ENCODE data around the gene SLC25A23.
"Not testable (repeated sequence)": the region's sequence is repeated elsewhere in the genome, so short reads cannot be mapped to it uniquely, and the experiment has no call there.

The SLC25A23 gene

DNA sequence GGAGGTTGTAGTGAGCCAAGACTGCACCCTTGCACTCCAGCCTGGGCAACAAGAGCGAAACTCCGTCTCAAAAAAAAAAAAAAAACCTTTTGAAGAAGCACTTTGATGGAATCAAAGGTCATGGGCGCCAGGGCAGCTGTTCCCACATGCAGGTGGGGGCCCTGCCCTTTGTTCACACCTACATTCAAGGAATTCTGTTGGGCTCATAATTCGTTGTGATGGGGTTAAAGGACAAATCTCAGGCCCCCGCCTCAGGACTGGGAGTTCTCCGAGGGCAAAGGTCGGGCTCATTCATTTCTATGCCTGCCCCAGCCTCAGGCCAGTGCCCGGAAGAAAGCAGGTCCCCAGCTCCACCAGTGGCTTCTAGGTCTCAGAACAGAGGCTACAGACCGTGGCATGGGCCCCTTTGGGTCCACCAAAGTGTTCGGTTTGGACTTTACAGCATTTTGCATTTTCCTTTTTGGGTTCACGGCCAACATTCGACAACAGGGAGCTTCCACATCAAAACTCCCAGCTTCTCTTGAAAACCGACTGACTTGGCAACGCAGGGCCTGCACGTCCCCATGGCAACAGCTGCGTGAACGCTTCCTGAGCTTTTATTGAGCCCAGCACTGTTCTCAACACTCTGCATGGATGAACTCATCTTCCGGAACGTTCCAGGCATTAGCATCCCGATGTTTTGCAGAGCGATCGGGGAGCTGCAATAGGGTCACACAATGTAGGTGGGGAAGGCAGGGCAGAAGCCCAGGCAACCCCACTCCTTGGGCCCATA is 56.6 kb downstream of the SLC25A23 start:
- POLR2A ChIA-PET (ENCODE audit: low non-redundant PET) = interaction anchor here (0.5 kb wide), 1 partner anchor 378 kb away, joined by 3 read pairs; no protein-coding TSS in a partner anchor
- TF ChIP-seq, protein P1, sequence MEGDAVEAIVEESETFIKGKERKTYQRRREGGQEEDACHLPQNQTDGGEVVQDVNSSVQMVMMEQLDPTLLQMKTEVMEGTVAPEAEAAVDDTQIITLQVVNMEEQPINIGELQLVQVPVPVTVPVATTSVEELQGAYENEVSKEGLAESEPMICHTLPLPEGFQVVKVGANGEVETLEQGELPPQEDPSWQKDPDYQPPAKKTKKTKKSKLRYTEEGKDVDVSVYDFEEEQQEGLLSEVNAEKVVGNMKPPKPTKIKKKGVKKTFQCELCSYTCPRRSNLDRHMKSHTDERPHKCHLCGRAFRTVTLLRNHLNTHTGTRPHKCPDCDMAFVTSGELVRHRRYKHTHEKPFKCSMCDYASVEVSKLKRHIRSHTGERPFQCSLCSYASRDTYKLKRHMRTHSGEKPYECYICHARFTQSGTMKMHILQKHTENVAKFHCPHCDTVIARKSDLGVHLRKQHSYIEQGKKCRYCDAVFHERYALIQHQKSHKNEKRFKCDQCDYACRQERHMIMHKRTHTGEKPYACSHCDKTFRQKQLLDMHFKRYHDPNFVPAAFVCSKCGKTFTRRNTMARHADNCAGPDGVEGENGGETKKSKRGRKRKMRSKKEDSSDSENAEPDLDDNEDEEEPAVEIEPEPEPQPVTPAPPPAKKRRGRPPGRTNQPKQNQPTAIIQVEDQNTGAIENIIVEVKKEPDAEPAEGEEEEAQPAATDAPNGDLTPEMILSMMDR (conservative IDR thresholded peaks at IDR 0.05; ENCODE audit: low read depth) = no peak
- H3K27ac ChIP-seq = no peak overlapping the region
- no peak for DNase-seq (ENCODE audit: low spot score)
- CTCF ChIA-PET = interaction anchor here (1.5 kb wide), 1 partner anchor 14 kb away, joined by 5 read pairs; no protein-coding TSS in a partner anchor

GRCh38 chr19:6402058-6402457 is 57.5 kb downstream of the SLC25A23 start:
- TF ChIP-seq, protein P1 (conservative IDR thresholded peaks at IDR 0.05; ENCODE audit: low read depth) = no peak
- H3K27ac ChIP-seq = no peak overlapping the region
- ChIA-PET CTCF (interaction anchor here (1.5 kb wide), 1 partner anchor 15 kb away, joined by 5 read pairs; no protein-coding TSS in a partner anchor), POLR2A (ENCODE audit: low non-redundant PET) (no interaction called here)
- DNase-seq (ENCODE audit: low spot score) = no peak

DNA sequence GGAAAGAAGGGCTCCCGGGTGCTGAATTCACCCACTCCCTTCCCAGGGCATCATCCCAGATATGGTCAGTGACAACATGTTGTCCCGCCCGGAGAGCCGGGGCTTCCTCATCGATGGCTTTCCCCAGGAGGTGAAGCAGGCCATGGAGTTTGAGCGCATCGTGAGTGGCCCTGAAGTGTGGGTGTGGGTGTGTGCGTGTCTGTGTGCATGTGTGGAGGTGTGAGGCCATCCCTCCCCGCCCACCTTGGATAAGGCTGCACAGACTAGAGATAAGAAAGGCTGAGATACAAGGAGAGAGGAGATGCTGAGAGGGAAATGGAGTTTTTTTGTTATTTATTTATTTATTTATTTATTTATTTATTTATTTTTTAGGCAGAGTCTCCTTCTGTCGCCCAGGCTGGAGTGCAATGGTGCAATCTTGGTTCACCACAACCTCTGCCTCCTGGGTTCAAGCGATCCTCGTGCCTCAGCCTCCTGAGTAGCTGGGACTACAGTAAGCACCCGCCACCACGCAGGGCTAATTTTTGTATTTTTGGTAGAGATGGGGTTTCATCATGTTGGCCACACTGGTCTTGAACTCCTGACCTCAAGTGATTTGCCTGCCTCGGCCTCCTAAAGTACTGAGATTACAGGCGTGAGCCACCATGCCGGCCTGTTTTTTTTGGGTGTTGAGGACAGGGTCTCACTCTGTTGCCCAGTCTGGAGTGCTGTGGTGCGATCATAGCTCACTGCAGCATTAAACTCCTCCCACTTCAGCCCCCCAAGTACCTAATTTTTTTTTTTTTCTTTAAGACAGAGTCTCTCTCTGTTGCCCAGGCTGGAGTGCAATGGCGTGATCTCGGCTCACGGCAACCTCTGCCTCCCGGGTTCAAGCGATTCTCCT is 59.3 kb downstream of the SLC25A23 start:
- POLR2A ChIA-PET (ENCODE audit: low non-redundant PET); CTCF ChIA-PET; DNase-seq (ENCODE audit: low spot score); H3K27ac ChIP-seq: not testable (repeated sequence)

- CTCF ChIA-PET = no interaction called here
These were observed 63.3 kb downstream of the SLC25A23 start for GRCh38 chr19:6396305-6396704.

DNA sequence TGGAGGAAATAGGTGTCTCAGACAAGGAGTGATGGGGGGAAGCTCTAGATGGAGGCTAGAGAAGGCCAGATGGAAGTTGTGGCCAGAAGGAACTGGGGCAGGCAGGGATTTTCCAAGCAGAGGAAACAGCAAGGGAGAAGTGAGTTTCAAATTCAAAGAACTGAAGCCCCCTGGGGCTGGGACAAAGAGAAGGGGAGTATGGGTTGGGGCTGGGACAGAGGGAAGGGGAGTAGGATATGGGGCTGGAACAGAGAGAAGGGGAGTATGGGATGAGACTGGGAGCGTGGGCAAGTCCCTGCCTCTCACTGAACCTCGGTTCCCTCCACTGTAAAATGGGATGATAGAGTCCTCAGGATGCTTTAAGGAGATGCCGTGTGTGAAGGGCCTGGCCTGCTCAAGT is 64.8 kb downstream of the SLC25A23 start:
- DNase-seq (ENCODE audit: low spot score) = no peak
- no peak overlapping the region for H3K27ac ChIP-seq
- ChIA-PET POLR2A (ENCODE audit: low non-redundant PET) (no interaction called here), CTCF (interaction anchor here (0.6 kb wide), 1 partner anchor 68 kb away, joined by 3 read pairs; no protein-coding TSS in a partner anchor)
- TF ChIP-seq, protein P1 (conservative IDR thresholded peaks at IDR 0.05; ENCODE audit: low read depth) = no peak

More at GRCh38 chr19:6396305-6396704, 63.3 kb downstream of the SLC25A23 start:
- no peak for DNase-seq (ENCODE audit: low spot score)
- no peak overlapping the region for H3K27ac ChIP-seq
- TF ChIP-seq, protein P1 (conservative IDR thresholded peaks at IDR 0.05; ENCODE audit: low read depth) = no peak
- POLR2A ChIA-PET (ENCODE audit: low non-redundant PET) = no interaction called here

- CTCF ChIA-PET = interaction anchor here (0.6 kb wide), 1 partner anchor 67 kb away, joined by 3 read pairs; no protein-coding TSS in a partner anchor
- peak overlapping the region; percentile 88 for H3K27ac ChIP-seq
- TF ChIP-seq, protein P1 (conservative IDR thresholded peaks at IDR 0.05; ENCODE audit: low read depth) = no peak
- POLR2A ChIA-PET (ENCODE audit: low non-redundant PET) = no interaction called here
- no peak for DNase-seq (ENCODE audit: low spot score)
These were observed 65.6 kb downstream of the SLC25A23 start for GRCh38 chr19:6393983-6394412.
